Stomach (tissue), 9 donors: ENCODE measurements around the gene STX1B. TPM values are rescaled to one million over a fixed set of nuclear protein-coding genes. Genes with fewer than 3 reads are reported as not detected.

ENCODE experiments used
- DNase-seq, 2 donors: peaks; one replicate each; pipeline versions ENCODE4 v3.0.0 to v3.0.0-alpha.2; 2013 to 2019
- H3K27ac ChIP-seq, 5 donors: fragments of 200-600 bp in 4 of 5; sonication (generic) in 4 of 5; one replicate each; pipeline ENCODE4 v1.5.1; 2013 to 2019; ENCODE audit warnings: mild to moderate bottlenecking in 1 of 5, moderate library complexity in 1 of 5
- H3K27me3 ChIP-seq, 3 donors: fragments of 200-600 bp; sonication (generic); one replicate each; pipeline ENCODE4 v1.5.1; 2017 to 2019; ENCODE audit warnings: mixed run types in 1 of 3
- H3K36me3 ChIP-seq, 4 donors: fragments of 200-600 bp; sonication (generic); 1 replicate in 3 of 4; 2 replicates in 1 of 4; pipeline ENCODE4 v1.5.1; 2016 to 2019
- H3K4me1 ChIP-seq, 4 donors: fragments of 200-600 bp; sonication (generic); one replicate each; pipeline ENCODE4 v1.5.1; 2016 to 2019
- H3K4me3 ChIP-seq, 4 donors: fragments of 200-600 bp; sonication (generic) in 3 of 4; one replicate each; pipeline ENCODE4 v1.5.1; 2016 to 2019; ENCODE audit warnings: mild to moderate bottlenecking in 1 of 4
- H3K9me3 ChIP-seq, 4 donors: fragments of 200-600 bp; sonication (generic); one replicate each; pipeline ENCODE4 v1.5.1; 2016 to 2019
- CTCF ChIP-seq, 7 experiments: fragments of 450-650 bp in 4 of 7; fragments of 200-600 bp in 3 of 7; sonication (generic) in 3 of 7; IDR thresholded peaks; one replicate each; pipeline ENCODE4 v1.5.1; 2016 to 2019; ENCODE audit warnings: antibody characterized with exemption in 7 of 7, control low read depth in 2 of 7, mild to moderate bottlenecking in 1 of 7
- EP300 ChIP-seq: sonication (generic); formaldehyde crosslinking; IDR thresholded peaks from one replicate; pipeline ENCODE4 v1.6.1; 2017; ENCODE audit warnings: antibody characterized with exemption
- POLR2A ChIP-seq, 4 donors: fragments of 450-650 bp; IDR thresholded peaks; one replicate each; pipeline ENCODE4 v1.6.1; 2016; ENCODE audit warnings: antibody characterized with exemption in 4 of 4, control low read depth in 2 of 4, mild to moderate bottlenecking in 1 of 4, moderate library complexity in 1 of 4
- POLR2AphosphoS5 ChIP-seq, 3 donors: sonication (generic); formaldehyde crosslinking; IDR thresholded peaks; one replicate each; pipeline ENCODE4 v1.6.1; 2016; ENCODE audit warnings: antibody characterized with exemption in 3 of 3
- WGBS, 5 donors: extraction: QIAGEN DNeasy Blood & Tissue Kit in 3 of 5; methylation state at CpG; one replicate each; pipeline versions ENCODE4 v1.1.5 to v1.1.7; 2013 to 2018; 5-methylcytosine and 5-hydroxymethylcytosine counted together
- intact Hi-C: fragments of 100-400 bp; cut with DNase I; formaldehyde crosslinking; loops from one replicate; pipeline ENCODE4 v1.15.1; 2023; ENCODE audit warnings: low total_unique reads
- polyA plus RNA-seq, 3 donors: library from polyadenylated mRNA; stranded (reverse); fragments of 200-250 nt; gene quantifications; one replicate each; pipeline ENCODE4 v1.2.3, GENCODE V29; 2013
- total RNA-seq, 5 donors: library from RNA; depleted of rRNA; stranded (reverse); fragments of >200 nt; gene quantifications; one replicate each; pipeline versions ENCODE4 v1.1.0 to v1.2.3, GENCODE V29; 2014 to 2016
- donor health status: healthy with polysubstance abuse.
- donor health status: Bipolar disorder and iron deficiency.
- donor health status: healthy.

STX1B gene
- total and polyA plus RNA-seq, 8 donors = 0.15 to 1.00 (median 0.66) TPM; not detected in 4

GRCh38 chr16:30984669-30985400 lies 25.6 kb downstream of the STX1B start, which contains the start of gene HSD3B7:
HSD3B7 (plus strand) TSS chr16:30985207; CDS start chr16:30985659, 452 bp downstream.
- H3K4me3 ChIP-seq = peak within 1 kb of the TSS; percentile 47 to 52 (median 48)
- H3K27ac ChIP-seq = peak within 1 kb of the TSS; percentile 62 to 80 (median 78)
- H3K4me1 ChIP-seq = peaks cover 10 to 16% (median 13%) of the 10 kb centered on the region in 4 donors
- peak; percentile 91 to 94 for DNase-seq
- no peaks in the 10 kb centered on the region for H3K9me3 ChIP-seq
- 25 to 30% (median 26%) methylated on average over 20 to 24 of the region's 24 CpGs for WGBS, 5 donors
- H3K27me3 ChIP-seq = no peaks in the 10 kb centered on the region
- H3K36me3 ChIP-seq = peaks cover 34 to 68% (median 61%) of the 10 kb centered on the region in 4 donors
- TF ChIP-seq CTCF (IDR thresholded peaks at IDR 0.05) (peak in 5 of 7 experiments; percentile 87 to 96 (median 94)), EP300 (no peak), POLR2AphosphoS5 (IDR thresholded peaks at IDR 0.05) (peak in 1 of 3 donors; percentile 63)
- intact Hi-C loops = loop anchor here (5.0 kb wide), 1 partner anchor 457 kb away; the partner anchor contains the start of gene ZNF843

GRCh38 chr16:30983898-30984610 lies 26.4 kb downstream of the STX1B start:
- DNase-seq = no peak
- H3K27ac ChIP-seq = no peak overlapping the region
- H3K4me3 ChIP-seq = no peak overlapping the region
- no peaks in the 10 kb centered on the region for H3K9me3 ChIP-seq
- intact Hi-C loops = loop anchor here (5.0 kb wide), 1 partner anchor 458 kb away; the partner anchor contains the start of gene ZNF843
- H3K4me1 ChIP-seq = peaks cover 10 to 16% (median 13%) of the 10 kb centered on the region in 4 donors
- TF ChIP-seq POLR2A (IDR thresholded peaks at IDR 0.05) (no peak), POLR2AphosphoS5 (IDR thresholded peaks at IDR 0.05) (no peak), CTCF (IDR thresholded peaks at IDR 0.05) (no peak), EP300 (no peak)
- peaks cover 42 to 76% (median 69%) of the 10 kb centered on the region in 4 donors for H3K36me3 ChIP-seq
- H3K27me3 ChIP-seq = no peaks in the 10 kb centered on the region
- 72 to 85% (median 81%) methylated on average over 10 to 14 of the region's 14 CpGs for WGBS, 5 donors

- TF ChIP-seq CTCF (IDR thresholded peaks at IDR 0.05) (no peak), POLR2A (IDR thresholded peaks at IDR 0.05) (no peak), EP300 (no peak), POLR2AphosphoS5 (IDR thresholded peaks at IDR 0.05) (no peak)
- 76 to 87% (median 81%) methylated on average over 14 to 25 of the region's 25 CpGs for WGBS, 5 donors
- peaks cover 42 to 83% (median 75%) of the 10 kb centered on the region in 4 donors for H3K36me3 ChIP-seq
- H3K27me3 ChIP-seq = no peaks in the 10 kb centered on the region
- no peak overlapping the region for H3K4me3 ChIP-seq
- H3K4me1 ChIP-seq = peaks cover 10 to 16% (median 13%) of the 10 kb centered on the region in 4 donors
- H3K9me3 ChIP-seq = no peaks in the 10 kb centered on the region
- no peak overlapping the region for H3K27ac ChIP-seq
- intact Hi-C loops = loop anchor here (5.0 kb wide), 1 partner anchor 459 kb away; the partner anchor contains the start of gene ZNF843
- DNase-seq = no peak
These were observed 27.0 kb downstream of the STX1B start for GRCh38 chr16:30983289-30983889.
